ENCODE measurements around the gene ECHDC3.
"Not testable (repeated sequence)": the region's sequence is repeated elsewhere in the genome, so short reads cannot be mapped to it uniquely, and the experiment has no call there.

ECHDC3 gene

DNA sequence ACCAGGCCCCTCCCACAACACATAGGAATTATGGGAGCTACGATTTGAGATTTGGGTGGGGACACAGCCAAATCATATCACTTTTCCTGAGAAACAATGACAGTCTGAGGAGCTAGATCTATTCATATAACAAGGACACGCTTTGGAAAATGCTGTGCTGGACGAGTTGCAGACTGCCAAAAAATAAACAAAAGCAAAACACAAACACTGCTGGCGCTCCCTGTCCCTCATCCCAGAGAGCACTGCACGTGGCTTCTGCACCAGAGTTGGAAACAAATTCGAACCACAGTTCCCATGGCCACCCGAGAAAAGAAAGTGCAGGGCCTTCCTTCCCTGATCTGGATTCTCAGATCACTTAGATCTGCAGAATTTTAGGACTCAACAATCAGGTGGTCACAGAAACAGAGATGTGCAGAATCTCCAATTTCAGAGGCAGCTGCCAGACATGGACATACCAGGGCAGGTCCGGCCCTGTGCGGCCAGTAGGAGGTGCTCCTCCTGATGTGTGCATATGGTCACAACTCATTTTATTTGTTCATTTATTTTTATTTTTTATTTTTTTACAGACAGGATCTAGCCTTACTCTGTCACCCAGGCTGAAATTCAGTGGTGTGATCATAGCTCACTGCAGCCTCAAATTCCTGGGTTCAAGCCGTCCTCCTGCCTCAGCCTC is 35.2 kb upstream of the ECHDC3 start:
- Mint-ChIP-seq H3K4me1 (peaks cover 53% of the 10 kb centered on the region), H3K27me3 (ENCODE audit: low read depth, poor library complexity) (peaks cover 3% of the 10 kb centered on the region), H3K9me3 (peaks cover 4% of the 10 kb centered on the region), H3K4me3 (no peak overlapping the region), H3K27ac (no peak overlapping the region), H3K36me3 (ENCODE audit: low read depth) (no peaks in the 10 kb centered on the region)
- no peak for DNase-seq
- TF ChIP-seq, protein P1, sequence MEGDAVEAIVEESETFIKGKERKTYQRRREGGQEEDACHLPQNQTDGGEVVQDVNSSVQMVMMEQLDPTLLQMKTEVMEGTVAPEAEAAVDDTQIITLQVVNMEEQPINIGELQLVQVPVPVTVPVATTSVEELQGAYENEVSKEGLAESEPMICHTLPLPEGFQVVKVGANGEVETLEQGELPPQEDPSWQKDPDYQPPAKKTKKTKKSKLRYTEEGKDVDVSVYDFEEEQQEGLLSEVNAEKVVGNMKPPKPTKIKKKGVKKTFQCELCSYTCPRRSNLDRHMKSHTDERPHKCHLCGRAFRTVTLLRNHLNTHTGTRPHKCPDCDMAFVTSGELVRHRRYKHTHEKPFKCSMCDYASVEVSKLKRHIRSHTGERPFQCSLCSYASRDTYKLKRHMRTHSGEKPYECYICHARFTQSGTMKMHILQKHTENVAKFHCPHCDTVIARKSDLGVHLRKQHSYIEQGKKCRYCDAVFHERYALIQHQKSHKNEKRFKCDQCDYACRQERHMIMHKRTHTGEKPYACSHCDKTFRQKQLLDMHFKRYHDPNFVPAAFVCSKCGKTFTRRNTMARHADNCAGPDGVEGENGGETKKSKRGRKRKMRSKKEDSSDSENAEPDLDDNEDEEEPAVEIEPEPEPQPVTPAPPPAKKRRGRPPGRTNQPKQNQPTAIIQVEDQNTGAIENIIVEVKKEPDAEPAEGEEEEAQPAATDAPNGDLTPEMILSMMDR (IDR thresholded peaks at IDR 0.05), result no peak

DNA sequence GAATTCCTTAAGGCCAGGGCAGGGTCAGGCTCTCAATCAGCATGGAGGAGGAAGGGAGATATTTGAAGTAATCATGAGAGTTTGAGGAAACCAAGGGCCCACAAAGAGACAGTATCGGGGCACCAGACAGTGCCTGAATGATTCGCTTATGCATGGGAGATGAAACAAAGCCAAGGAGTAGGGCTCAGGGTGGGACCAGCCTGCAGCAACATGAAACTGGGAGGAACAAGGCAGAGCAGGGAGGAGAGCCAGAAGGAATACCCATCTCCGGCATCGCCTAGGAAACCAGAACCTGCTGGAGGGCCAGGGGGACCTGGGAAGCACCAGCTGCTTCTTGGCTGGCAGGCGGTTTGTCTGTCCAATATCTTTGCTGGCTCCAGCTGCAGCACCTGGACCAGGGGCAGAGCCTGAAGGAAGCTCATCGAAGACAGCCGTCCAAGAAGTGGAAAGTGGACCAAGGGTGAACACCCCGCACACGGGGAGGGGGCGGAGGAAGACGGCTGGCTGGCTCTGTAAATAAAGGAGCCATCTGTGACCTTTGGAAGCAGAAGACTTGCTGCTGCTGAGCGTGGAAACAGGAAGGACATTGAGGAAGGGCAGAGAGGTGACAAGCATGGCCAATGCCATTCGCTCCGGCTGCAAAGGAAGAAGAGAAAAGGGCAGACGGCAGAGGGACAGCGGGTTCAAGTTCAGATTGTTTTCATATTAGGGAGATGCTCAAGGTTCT is 34.4 kb upstream of the ECHDC3 start:
- DNase-seq, result no peak
- H3K4me1 Mint-ChIP-seq, result peaks cover 49% of the 10 kb centered on the region
- TF ChIP-seq, protein P1 (IDR thresholded peaks at IDR 0.05), result no peak
- no peaks in the 10 kb centered on the region for H3K36me3 Mint-ChIP-seq (ENCODE audit: low read depth)
- H3K4me3 Mint-ChIP-seq, result no peak overlapping the region
- peaks cover 4% of the 10 kb centered on the region for H3K9me3 Mint-ChIP-seq
- peak overlapping the region; percentile 2 for H3K27ac Mint-ChIP-seq
- peaks cover 3% of the 10 kb centered on the region for H3K27me3 Mint-ChIP-seq (ENCODE audit: low read depth, poor library complexity)

DNA sequence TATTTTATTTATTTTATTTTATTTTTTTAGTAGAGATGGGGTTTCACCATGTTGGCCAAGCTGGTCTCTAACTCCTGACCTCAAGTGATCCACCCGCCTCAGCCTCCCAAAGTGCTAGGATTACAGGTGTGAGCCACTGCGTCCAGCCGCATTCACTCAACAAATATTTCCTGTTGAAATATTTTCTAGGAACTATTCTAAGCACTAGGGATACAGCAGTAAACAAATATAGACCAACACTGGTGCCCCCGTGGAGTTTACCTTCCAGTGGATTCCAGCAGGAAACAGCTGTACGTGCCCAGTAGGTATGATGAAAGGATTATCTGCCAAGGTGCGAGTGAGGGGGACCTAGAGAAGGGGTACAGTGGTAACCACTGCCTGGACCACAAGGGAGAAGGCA is 33.4 kb upstream of the ECHDC3 start:
- H3K4me3 Mint-ChIP-seq; H3K27ac Mint-ChIP-seq; H3K36me3 Mint-ChIP-seq (ENCODE audit: low read depth); H3K9me3 Mint-ChIP-seq; DNase-seq; H3K27me3 Mint-ChIP-seq (ENCODE audit: low read depth, poor library complexity): not testable (repeated sequence)
- H3K4me1 Mint-ChIP-seq, result peaks cover 49% of the 10 kb centered on the region

DNA sequence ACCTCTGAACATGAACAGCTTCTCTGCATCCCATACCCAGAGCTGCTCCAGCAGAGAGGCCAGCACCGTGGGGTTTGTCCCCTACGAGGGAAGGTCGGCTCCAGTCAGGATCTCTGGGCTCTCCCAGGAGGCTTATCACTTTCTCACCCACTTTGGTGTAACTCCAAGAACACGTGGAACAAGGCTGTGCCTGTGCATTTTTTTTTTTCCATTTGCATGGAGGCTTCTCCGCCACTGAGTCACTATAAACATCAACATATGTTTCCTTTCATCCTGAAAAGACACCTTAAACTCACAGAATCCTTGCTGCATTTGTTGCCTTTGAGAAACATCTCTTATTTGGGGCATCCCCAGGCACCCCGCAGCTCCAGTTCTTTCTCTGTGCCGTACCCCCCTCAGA is 29.4 kb upstream of the ECHDC3 start:
- TF ChIP-seq, protein P1 (IDR thresholded peaks at IDR 0.05), result no peak
- Mint-ChIP-seq H3K27me3 (ENCODE audit: low read depth, poor library complexity) (peaks cover 3% of the 10 kb centered on the region), H3K36me3 (ENCODE audit: low read depth) (no peaks in the 10 kb centered on the region), H3K9me3 (peaks cover 15% of the 10 kb centered on the region), H3K4me3 (no peak overlapping the region), H3K4me1 (peaks cover 18% of the 10 kb centered on the region), H3K27ac (no peak overlapping the region)
- no peak for DNase-seq

- no peak for DNase-seq
- Mint-ChIP-seq H3K36me3 (ENCODE audit: low read depth) (no peaks in the 10 kb centered on the region), H3K27ac (no peak overlapping the region), H3K9me3 (peaks cover 18% of the 10 kb centered on the region), H3K4me3 (no peak overlapping the region), H3K27me3 (ENCODE audit: low read depth, poor library complexity) (peaks cover 3% of the 10 kb centered on the region), H3K4me1 (peaks cover 13% of the 10 kb centered on the region)
- TF ChIP-seq, protein P1 (IDR thresholded peaks at IDR 0.05), result no peak
Measured at GRCh38 chr10:11713186-11713743, 28.9 kb upstream of the ECHDC3 start.

DNA sequence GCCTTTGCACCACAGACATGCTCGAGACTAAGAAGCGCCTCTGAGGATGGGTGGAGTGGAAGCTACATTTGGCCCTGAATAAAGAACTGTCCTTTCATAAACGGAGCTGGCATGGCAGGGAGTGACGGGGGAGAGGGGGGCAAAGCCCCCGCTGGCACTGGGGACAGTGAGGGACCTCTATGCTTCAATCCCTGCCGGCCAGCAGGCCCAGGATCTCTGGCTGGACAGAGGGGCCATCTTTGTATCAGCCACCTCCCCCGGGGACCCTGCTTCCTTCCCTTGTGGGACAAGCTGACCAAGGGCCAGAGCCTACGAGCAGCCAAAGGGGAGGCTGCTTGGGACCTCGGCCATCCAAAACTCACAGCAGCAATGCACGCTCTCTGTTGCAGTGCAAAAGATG is 28.2 kb upstream of the ECHDC3 start:
- H3K27me3 Mint-ChIP-seq (ENCODE audit: low read depth, poor library complexity), result peaks cover 3% of the 10 kb centered on the region
- H3K27ac Mint-ChIP-seq, result no peak overlapping the region
- peaks cover 21% of the 10 kb centered on the region for H3K9me3 Mint-ChIP-seq
- no peaks in the 10 kb centered on the region for H3K36me3 Mint-ChIP-seq (ENCODE audit: low read depth)
- peaks cover 12% of the 10 kb centered on the region for H3K4me1 Mint-ChIP-seq
- TF ChIP-seq, protein P1 (IDR thresholded peaks at IDR 0.05), result no peak
- no peak for DNase-seq
- no peak overlapping the region for H3K4me3 Mint-ChIP-seq

Measured in nephron progenitor cell (in vitro differentiated cells).